Keratinocyte (primary cell): ENCODE data around the gene OR8I2. TPM values are rescaled to one million over a fixed set of nuclear protein-coding genes. Genes with fewer than 3 reads are reported as not detected.

Experiments
- DNase-seq: peaks from one replicate; pipeline ENCODE4 v3.0.0-alpha.2; 2011; ENCODE audit warnings: low read depth, missing footprints, low spot score
- FAIRE-seq: peaks from 2 replicates; lab custom pipeline; 2011; peaks lifted over from hg19 to GRCh38; lab: Jason Lieb, UNC
- H2AFZ ChIP-seq: 2 replicates; pipeline ENCODE4 v1.6.0; 2012; ENCODE audit warnings: low read length, control low read depth, inconsistent platforms; ENCODE audit not compliant: control insufficient read depth
- H3K27ac ChIP-seq: 2 replicates; pipeline ENCODE4 v1.5.1; 2011; ENCODE audit warnings: low read length; ENCODE audit not compliant: control insufficient read depth, insufficient read depth
- H3K27me3 ChIP-seq: 3 replicates; pipeline ENCODE4 v1.6.0; 2011; ENCODE audit warnings: low read length; ENCODE audit not compliant: control insufficient read depth, insufficient read depth; ENCODE audit errors: extremely low read depth
- H3K36me3 ChIP-seq, 2 experiments: 2 replicates in 1 of 2; 3 replicates in 1 of 2; pipeline ENCODE4 v1.5.1; 2011; ENCODE audit warnings: low read length in 2 of 2, mild to moderate bottlenecking in 1 of 2; ENCODE audit not compliant: control insufficient read depth in 2 of 2, insufficient read depth in 2 of 2; ENCODE audit errors: extremely low read depth in 1 of 2
- H3K4me1 ChIP-seq: 3 replicates; pipeline ENCODE4 v1.5.1; 2011; ENCODE audit warnings: low read length; ENCODE audit not compliant: control insufficient read depth, insufficient read depth; ENCODE audit errors: extremely low read depth
- H3K4me2 ChIP-seq: 3 replicates; pipeline ENCODE4 v1.6.0; 2011; ENCODE audit warnings: low read depth, low read length; ENCODE audit not compliant: control insufficient read depth, insufficient read depth; ENCODE audit errors: extremely low read depth
- H3K4me3 ChIP-seq, 3 experiments: fragments of 200-600 bp in 1 of 3; sonication (generic) in 1 of 3; 2 replicates in 2 of 3; 3 replicates in 1 of 3; pipeline ENCODE4 v1.5.1; 2011 to 2016; ENCODE audit warnings: low read length in 3 of 3, mild to moderate bottlenecking in 3 of 3, control low read depth in 2 of 3, inconsistent platforms in 1 of 3, low read depth in 1 of 3, mixed read lengths in 1 of 3, mixed run types in 1 of 3, moderate library complexity in 1 of 3; ENCODE audit not compliant: control insufficient read depth in 2 of 3, insufficient read depth in 2 of 3; ENCODE audit errors: extremely low read depth in 1 of 3
- H3K79me2 ChIP-seq: 2 replicates; pipeline ENCODE4 v1.6.0; 2012; ENCODE audit warnings: low read length; ENCODE audit not compliant: control insufficient read depth, insufficient read depth
- H3K9ac ChIP-seq: 3 replicates; pipeline ENCODE4 v1.6.0; 2011; ENCODE audit warnings: low read length; ENCODE audit not compliant: control insufficient read depth, insufficient read depth; ENCODE audit errors: extremely low read depth
- H3K9me1 ChIP-seq: 3 replicates; pipeline ENCODE4 v1.6.0; 2011; ENCODE audit warnings: low read length; ENCODE audit not compliant: control insufficient read depth, insufficient read depth; ENCODE audit errors: extremely low read depth
- H3K9me3 ChIP-seq: 2 replicates; pipeline ENCODE4 v1.5.1; 2012; ENCODE audit warnings: low read depth, low read length; ENCODE audit not compliant: control insufficient read depth
- H4K20me1 ChIP-seq: 3 replicates; pipeline ENCODE4 v1.6.0; 2011; ENCODE audit warnings: low read length; ENCODE audit not compliant: control insufficient read depth, insufficient read depth; ENCODE audit errors: extremely low read depth
- CTCF ChIP-seq, 3 experiments: IDR thresholded peaks in 1 of 3; conservative IDR thresholded peaks in 1 of 3; optimal IDR thresholded peaks in 1 of 3; 2 replicates in 2 of 3; 3 replicates in 1 of 3; pipeline versions ENCODE3 to v1.5.1; 2011; ENCODE audit warnings: low read length in 3 of 3, mild to moderate bottlenecking in 3 of 3, moderate library complexity in 2 of 3, control low read depth in 1 of 3, inconsistent platforms in 1 of 3; ENCODE audit not compliant: insufficient read depth in 2 of 3; ENCODE audit errors: extremely low read depth in 1 of 3
- EZH2 ChIP-seq: IDR thresholded peaks from one replicate; pipeline ENCODE4 v1.6.1; 2012; ENCODE audit warnings: inconsistent platforms, mild to moderate bottlenecking, low read length, moderate library complexity
- dilution Hi-C: fragments of 300-500 bp; cut with MboI; formaldehyde crosslinking; loops from one replicate; pipeline ENCODE4 v1.7.0; 2020; ENCODE audit warnings: low sequenced_read_pairs; ENCODE audit not compliant: extremely low pct_ligation_motif_present
- polyA minus RNA-seq, 3 experiments: library from RNA; depleted of rRNA, polyadenylated mRNA; stranded (reverse); fragments of >200 nt; gene quantifications; 1 replicate in 1 of 3; 2 replicates in 1 of 3; 3 replicates in 1 of 3; pipeline ENCODE4 v1.2.3, GENCODE V29; 2011
- polyA plus RNA-seq, 5 experiments: library from polyadenylated mRNA; depleted of rRNA in 3 of 5; stranded (reverse) in 3 of 5; stranded (forward) in 1 of 5; unstranded in 1 of 5; fragments of >200 nt; gene quantifications; 1 replicate in 1 of 5; 2 replicates in 3 of 5; 3 replicates in 1 of 5; pipeline versions ENCODE4 v1.2.1 to v1.2.3, GENCODE V29; 2011 to 2012; ENCODE audit warnings: missing spikeins in 2 of 5, low read depth in 1 of 5, low replicate concordance in 1 of 5

Gene OR8I2
- polyA plus RNA-seq (not detected in 3 replicates), polyA minus RNA-seq (not detected in 3 replicates)
- polyA plus RNA-seq (2011; ENCODE audit: low read depth): not detected
- not detected in 2 replicates for polyA plus RNA-seq (2011; cell fraction: cytosol; rRNA removed)
- polyA plus RNA-seq (2011; cell fraction: nucleus; rRNA removed): not detected in 2 replicates
- not detected in 2 replicates for polyA plus RNA-seq (2012; ENCODE audit: low replicate concordance)
- not detected for polyA minus RNA-seq (2011; cell fraction: cytosol; rRNA and poly(A)+ RNA removed)
- not detected in 2 replicates for polyA minus RNA-seq (2011; cell fraction: nucleus; rRNA and poly(A)+ RNA removed)

GRCh38 chr11:56093008-56093407, at the start of gene OR8I2:
Gene OR8I2, plus strand, starts transcription at chr11:56093308. Its CDS starts 0 bp downstream, at chr11:56093308.
- H3K9ac ChIP-seq: no peak within 1 kb of the TSS
- H4K20me1 ChIP-seq: no peaks in the 10 kb centered on the region
- FAIRE-seq: no peak
- H3K4me1 ChIP-seq: no peaks in the 10 kb centered on the region
- H3K4me3 ChIP-seq: no peak within 1 kb of the TSS
- H3K27me3 ChIP-seq: no peaks in the 10 kb centered on the region
- H3K79me2 ChIP-seq: no peaks in the 10 kb centered on the region
- no peaks in the 10 kb centered on the region for H3K9me1 ChIP-seq
- no peaks in the 10 kb centered on the region for H3K36me3 ChIP-seq
- H3K9me3 ChIP-seq: no peaks in the 10 kb centered on the region
- H3K4me2 ChIP-seq: no peak within 1 kb of the TSS
- H3K27ac ChIP-seq: no peak within 1 kb of the TSS
- TF ChIP-seq EZH2: no peak
- no peak for TF ChIP-seq CTCF (optimal IDR thresholded peaks at IDR 0.05 in 1 of 3, IDR thresholded peaks at IDR 0.05 in 1 of 3, conservative IDR thresholded peaks at IDR 0.05 in 1 of 3; ENCODE audit: extremely low read depth in 1 of 3, insufficient read depth in 2 of 3, low read length in 3 of 3)
- no peak for DNase-seq
- dilution Hi-C loops: no loop called here
- H2AFZ ChIP-seq: no peak within 1 kb of the TSS

- FAIRE-seq (no peak), DNase-seq (no peak)
- no peak overlapping the region for H2AFZ ChIP-seq
- H3K9ac ChIP-seq: no peak overlapping the region
- no peak for TF ChIP-seq EZH2
- H3K79me2 ChIP-seq: no peaks in the 10 kb centered on the region
- dilution Hi-C loops: no loop called here
- no peaks in the 10 kb centered on the region for H3K9me1 ChIP-seq
- H4K20me1 ChIP-seq: no peaks in the 10 kb centered on the region
- no peaks in the 10 kb centered on the region for H3K4me1 ChIP-seq
- H3K27ac ChIP-seq: no peak overlapping the region
- no peaks in the 10 kb centered on the region for H3K27me3 ChIP-seq
- H3K9me3 ChIP-seq: no peaks in the 10 kb centered on the region
- no peaks in the 10 kb centered on the region for H3K36me3 ChIP-seq
- no peak overlapping the region for H3K4me3 ChIP-seq
- no peak overlapping the region for H3K4me2 ChIP-seq
These were observed 47.6 kb upstream of the OR8I2 start for GRCh38 chr11:56045538-56045937.

- H3K27me3 ChIP-seq: no peaks in the 10 kb centered on the region
- H3K79me2 ChIP-seq: no peaks in the 10 kb centered on the region
- H2AFZ ChIP-seq: no peak overlapping the region
- TF ChIP-seq EZH2 (no peak), CTCF (optimal IDR thresholded peaks at IDR 0.05 in 1 of 3, IDR thresholded peaks at IDR 0.05 in 1 of 3, conservative IDR thresholded peaks at IDR 0.05 in 1 of 3; ENCODE audit: extremely low read depth in 1 of 3, insufficient read depth in 2 of 3, low read length in 3 of 3) (no peak)
- FAIRE-seq (no peak), DNase-seq (no peak)
- dilution Hi-C loops: no loop called here
- H3K9me3 ChIP-seq: no peaks in the 10 kb centered on the region
- H3K4me2 ChIP-seq: no peak overlapping the region
- H3K9me1 ChIP-seq: no peaks in the 10 kb centered on the region
- no peak overlapping the region for H3K27ac ChIP-seq
- H3K4me1 ChIP-seq: no peaks in the 10 kb centered on the region
- H3K36me3 ChIP-seq: no peaks in the 10 kb centered on the region
- H3K9ac ChIP-seq: no peak overlapping the region
- no peaks in the 10 kb centered on the region for H4K20me1 ChIP-seq
- H3K4me3 ChIP-seq: no peak overlapping the region
These were observed 44.6 kb upstream of the OR8I2 start for GRCh38 chr11:56048480-56048879.
